GM18505 (cell line): Measurements from ENCODE around the gene NID1.
"Not testable (repeated sequence)": the region's sequence is repeated elsewhere in the genome, so short reads cannot be mapped to it uniquely, and the experiment has no call there.

ENCODE experiments used
- ATAC-seq: cut with Tn5 transposase; IDR thresholded peaks from one replicate; pipeline ENCODE4 v1.9.1; 2021; ENCODE audit not compliant: unreplicated experiment
- POLR2A ChIP-seq: IDR thresholded peaks from 4 replicates; pipeline ENCODE4 v1.6.1; 2011; ENCODE audit warnings: borderline replicate concordance; ENCODE audit not compliant: insufficient read depth, insufficient read length; ENCODE audit errors: extremely low read depth

Gene NID1

DNA sequence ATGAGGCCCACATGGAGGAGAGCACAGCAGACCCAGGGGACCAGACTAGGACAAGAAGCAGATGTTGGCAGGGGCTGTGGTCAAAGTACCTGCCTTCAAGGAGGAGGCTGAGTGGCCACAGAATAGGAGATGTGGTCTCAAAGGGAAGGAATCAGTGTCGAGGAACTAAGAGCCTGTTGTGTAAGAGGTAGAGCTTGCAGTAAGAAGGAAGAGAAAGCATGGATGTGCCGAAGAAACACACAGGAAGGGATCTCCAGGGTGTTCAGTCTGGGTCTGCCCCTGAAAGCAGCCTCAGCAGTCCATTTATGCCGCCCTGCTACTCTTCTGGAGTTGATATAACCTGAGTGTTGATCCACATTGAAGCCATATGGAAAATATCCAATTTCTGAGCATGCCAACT, 83.9 kb downstream of the NID1 start:
- TF ChIP-seq POLR2A, result no peak
- ATAC-seq, result no peak

DNA sequence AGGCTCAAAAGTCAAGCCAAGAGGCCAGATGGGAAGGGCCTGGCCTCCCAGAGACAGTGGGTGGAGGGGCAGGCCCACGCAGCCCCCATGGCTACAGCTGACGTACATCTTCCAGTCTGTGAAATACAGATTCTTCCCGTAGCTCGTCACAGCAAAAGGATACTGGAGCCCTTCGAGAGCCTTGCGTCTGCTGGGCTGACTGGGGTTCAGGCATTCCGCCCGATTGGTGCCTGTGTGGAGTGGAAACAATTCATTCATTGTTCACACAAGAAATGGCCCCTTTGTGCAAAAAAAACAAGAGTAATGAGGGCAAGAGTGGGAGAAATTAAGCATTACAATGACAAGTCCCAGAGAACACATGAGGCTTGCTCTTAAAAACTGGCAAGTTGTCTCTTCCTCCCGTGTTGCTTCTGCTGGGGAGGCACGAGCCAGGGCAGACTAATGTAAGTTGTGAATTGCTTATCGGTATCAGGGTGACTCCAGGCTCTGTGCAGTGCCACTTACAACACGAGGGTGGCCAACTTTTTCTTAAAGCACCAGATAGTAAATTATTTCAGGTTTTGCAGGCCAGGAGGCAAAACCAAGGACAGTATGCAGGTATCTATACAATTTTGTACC, 85.1 kb downstream of the NID1 start:
- no peak for ATAC-seq
- TF ChIP-seq POLR2A, result no peak

DNA sequence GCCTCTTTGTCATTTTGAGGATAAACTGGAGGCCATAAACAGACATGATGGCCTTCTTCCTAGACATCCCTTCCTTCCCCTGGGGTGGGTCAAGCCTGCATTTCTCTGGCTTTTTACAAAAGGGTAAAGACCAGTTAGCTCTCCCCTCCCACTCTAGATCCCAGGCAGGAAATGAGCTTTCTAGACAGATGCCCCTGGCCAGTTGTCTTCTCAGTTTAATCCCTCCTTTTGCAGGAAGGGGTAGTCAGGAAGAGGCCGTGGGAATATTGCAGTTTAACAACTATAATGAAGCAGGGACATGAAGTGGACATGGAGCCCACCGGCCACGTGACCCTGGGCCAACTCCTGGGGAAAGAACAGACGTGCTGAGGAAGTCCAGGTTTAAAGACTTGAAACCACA, 85.7 kb downstream of the NID1 start:
- ATAC-seq, result no peak
- no peak for TF ChIP-seq POLR2A

DNA sequence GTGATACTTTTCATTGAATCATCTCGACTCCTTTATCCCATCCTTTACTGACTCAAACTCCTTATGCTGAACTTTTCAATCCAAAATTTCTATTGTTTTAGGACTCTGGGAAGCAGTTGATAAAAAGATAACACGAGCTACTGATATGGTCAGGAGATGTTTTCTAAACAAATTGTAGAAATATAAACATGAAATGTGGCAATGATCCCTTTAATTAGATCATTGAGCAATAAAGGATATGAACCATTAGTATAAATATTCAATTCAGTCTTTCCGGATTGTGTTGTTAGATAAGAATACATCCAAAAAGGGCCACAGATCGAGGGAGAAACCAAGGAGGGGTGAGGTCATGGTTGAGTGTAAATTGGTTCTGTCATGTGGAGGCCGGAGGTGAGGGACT, 88.4 kb downstream of the NID1 start:
- no peak for ATAC-seq
- TF ChIP-seq POLR2A, result no peak

DNA sequence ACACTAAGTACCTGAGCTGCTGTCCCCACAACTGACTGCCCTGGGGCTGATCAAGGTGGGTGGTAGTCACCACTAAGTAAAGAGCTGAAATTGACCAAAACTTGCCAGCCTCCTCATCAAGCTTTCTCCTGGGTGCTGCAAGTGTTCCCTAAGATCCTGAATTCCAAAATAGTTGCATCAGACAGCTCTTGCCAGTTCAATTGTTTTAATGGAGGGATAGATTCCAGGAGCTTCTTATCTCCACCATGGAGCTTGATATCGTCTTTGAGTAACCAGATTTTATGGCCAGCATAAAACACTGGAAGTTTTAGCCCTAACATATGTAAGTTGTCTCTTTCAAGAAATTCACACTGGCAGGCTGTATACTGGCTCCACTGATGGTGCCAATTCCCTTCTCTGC, 90.3 kb downstream of the NID1 start:
- no peak for ATAC-seq
- TF ChIP-seq POLR2A, result no peak

DNA sequence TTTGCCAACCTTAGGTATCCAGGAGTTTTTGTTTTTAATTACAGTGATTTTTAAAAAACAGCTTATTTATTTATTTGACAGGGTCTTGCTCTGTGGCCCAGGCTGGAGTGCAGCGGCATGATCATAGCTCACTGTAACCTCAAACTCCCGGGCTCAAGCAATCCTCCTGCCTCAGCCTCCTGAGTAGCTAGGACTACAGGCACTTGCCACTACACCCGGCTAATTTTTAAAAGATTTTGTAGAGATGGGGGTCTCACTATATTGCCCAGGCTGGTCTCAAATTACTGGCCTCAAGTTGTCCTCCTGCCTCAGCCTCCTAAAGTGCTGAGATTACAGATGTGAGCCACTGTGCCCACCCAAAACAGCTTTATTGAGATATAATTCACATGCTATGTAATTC, 92.2 kb downstream of the NID1 start:
- ATAC-seq, result not testable (repeated sequence)

DNA sequence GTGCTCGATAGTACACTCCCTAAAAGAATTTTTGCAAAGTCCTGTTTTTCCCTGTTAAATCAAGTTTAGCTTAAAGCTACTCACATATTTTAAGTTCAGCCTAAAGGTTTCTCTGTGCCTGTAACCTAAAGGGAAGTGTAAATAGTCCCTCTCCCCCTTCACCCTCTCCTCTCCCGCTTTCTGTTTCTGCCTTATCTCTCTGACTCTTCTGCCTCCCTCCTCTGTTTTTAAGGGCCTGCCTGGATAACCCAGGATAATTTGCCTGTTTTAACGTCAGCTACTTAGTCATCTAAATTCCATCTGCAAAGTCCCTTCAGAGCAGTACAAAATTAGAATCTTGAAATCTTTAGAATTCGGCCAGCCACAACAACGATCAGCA, 92.6 kb downstream of the NID1 start:
- TF ChIP-seq POLR2A, result no peak
- peak; percentile 22 for ATAC-seq

DNA sequence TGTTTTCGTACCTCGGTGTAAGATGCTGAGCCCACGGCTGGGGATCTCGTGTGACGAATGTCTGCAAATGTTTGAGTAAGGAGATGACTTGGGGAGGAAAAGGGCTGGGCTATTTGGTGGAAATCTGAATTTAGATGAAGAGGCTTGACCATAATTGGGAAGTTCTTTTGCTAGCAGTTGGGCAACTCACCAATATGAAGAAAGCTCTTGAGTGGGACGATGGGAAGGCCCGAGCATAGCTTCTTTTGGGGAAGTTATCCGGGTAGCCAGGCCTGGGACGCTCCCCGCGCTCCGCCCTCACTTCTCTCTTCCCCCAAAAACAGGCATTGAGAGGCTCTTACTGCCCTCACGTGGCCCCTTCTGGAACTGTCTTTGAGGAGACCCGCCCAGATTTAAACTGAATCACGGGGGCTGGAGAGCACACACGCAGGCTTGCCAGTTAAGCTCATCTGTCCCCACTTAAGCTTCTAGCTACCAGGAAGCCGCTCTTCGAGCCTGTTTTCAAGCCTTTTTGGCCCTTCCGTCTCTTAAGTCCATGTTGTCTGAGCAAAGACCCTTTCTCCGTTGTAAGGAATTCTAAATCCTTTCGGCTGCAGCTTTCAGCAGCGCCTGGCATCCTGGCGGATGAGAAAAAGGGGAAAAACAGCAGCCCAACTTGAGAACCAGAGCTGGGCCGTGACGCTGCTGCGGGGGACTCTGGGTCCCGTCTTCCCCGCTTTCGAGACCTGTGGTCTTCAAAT, 93.1 kb downstream of the NID1 start:
- peak; percentile 91 for ATAC-seq
- peak; percentile 65 for TF ChIP-seq POLR2A

DNA sequence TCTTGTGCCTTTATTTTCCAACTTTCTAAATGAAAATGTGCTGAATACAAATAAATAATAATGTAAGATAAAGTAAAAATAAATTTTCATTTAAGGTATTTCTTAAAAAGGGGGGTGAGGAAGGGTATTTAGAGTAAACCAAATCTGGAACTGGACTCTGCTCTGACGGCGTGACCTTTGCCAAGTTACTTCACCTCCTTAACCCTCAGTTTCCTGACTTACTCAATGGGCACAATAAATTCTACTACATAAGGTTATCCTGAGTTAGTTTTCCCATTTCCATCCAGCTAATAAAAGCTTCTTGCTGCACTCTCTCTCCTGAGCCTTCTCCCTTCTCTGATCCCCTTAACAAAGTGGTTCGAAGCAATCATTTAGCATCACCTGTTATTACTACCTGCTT, 93.9 kb downstream of the NID1 start:
- TF ChIP-seq POLR2A, result no peak
- no peak for ATAC-seq

DNA sequence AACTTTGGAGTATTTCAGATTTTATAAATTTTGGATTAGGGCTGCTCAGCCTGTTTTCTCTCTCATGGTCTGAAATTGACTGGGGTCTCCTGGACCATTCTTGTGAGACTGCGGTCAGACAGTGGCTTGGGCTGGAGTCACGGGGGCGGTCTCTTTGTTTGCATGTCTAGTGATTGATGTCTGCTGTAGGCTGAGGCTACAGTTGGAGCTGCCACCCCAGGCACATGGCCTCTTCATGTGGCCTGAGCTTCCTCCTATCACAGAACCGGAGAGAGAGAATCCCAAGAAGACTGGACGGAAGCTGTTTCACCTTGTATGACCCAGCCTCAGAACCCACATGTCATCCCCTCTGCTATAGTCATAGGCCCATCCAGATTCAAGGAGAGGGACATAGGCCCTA, 96.1 kb downstream of the NID1 start:
- no peak for TF ChIP-seq POLR2A
- no peak for ATAC-seq

DNA sequence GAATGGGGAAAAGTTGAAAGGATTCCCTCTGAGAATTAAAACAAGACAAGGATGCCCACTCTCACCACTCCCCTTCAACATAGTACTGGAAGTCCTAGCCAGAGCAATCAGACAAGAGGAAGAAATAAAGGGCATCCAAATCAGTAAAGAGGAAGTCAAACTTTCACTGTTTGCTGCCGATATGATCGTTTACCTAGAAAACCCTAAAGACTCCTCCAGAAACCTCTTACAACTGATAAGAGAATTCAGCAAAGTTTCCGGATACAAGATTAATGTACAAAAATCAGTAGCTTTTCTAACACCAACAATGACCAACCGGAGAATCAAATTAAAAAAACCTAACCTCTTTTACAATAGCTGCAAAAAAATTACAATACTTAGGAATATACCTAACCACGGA, 98.8 kb downstream of the NID1 start:
- ATAC-seq, result not testable (repeated sequence)

DNA sequence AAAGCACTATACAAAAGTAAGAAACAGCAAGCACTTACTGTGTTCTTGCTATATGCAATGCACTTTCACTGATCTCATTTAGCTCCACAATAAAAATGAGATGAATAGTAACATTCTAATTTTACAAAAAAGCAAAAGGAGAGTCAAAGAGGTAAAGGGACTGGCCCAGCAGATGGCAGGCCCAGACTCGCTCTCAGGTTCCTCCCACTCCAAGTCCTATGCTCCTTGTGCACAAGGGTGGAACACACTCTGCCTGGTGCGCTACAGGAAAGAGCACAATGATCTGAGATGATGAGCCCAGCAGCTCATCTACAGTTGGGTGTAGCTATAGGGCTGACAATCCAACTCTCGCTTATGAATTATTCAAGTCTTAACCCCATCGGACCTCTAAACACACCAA, 104.1 kb downstream of the NID1 start:
- ATAC-seq, result no peak
- TF ChIP-seq POLR2A, result no peak

DNA sequence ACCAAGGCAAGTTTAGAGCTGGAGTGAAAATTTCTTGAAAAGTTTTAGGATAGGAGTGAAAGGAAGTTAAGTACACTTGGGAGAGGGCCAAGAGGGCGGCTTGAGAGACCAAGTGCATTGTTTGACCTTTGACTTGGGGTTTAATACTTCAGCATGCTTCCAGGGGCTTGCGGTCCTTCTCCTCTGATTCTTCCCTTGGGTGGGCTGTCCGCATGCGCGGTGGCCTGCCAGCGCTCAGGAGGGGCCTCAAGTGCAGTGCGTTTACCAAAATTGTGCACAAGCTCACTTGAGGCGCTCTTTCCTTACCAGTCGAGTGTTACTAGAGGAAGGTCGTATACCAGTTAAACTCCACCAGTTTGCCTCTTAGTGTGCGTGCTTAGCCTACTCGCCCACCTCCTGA, 106.9 kb downstream of the NID1 start:
- no peak for ATAC-seq
- no peak for TF ChIP-seq POLR2A

DNA sequence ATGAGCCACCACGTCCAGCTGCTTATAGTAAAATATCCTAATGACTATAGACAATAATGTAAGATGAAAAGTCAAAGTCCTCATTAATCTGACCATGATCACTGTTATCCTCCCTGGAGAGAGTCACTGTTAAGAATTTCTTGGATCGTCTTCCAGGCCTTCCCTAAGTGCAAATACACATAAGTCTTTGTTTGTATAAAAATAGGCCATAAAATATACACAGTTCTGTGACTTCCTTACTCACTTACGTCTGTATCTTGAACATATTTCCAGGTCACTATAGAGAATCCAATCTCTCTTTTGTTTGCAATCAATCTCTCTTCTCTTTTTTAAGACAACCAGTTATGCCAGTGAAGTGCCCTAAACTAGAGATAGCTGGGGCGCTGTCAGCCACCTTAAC, 109.1 kb downstream of the NID1 start:
- no peak for TF ChIP-seq POLR2A
- ATAC-seq, result no peak
